Measurements from ENCODE around the gene PSENEN. TPM values are rescaled to one million over a fixed set of nuclear protein-coding genes. Genes with fewer than 3 reads are reported as not detected.

PSENEN gene
- total RNA-seq, 1 experiment from 2014 or later, result 65.0 TPM

DNA sequence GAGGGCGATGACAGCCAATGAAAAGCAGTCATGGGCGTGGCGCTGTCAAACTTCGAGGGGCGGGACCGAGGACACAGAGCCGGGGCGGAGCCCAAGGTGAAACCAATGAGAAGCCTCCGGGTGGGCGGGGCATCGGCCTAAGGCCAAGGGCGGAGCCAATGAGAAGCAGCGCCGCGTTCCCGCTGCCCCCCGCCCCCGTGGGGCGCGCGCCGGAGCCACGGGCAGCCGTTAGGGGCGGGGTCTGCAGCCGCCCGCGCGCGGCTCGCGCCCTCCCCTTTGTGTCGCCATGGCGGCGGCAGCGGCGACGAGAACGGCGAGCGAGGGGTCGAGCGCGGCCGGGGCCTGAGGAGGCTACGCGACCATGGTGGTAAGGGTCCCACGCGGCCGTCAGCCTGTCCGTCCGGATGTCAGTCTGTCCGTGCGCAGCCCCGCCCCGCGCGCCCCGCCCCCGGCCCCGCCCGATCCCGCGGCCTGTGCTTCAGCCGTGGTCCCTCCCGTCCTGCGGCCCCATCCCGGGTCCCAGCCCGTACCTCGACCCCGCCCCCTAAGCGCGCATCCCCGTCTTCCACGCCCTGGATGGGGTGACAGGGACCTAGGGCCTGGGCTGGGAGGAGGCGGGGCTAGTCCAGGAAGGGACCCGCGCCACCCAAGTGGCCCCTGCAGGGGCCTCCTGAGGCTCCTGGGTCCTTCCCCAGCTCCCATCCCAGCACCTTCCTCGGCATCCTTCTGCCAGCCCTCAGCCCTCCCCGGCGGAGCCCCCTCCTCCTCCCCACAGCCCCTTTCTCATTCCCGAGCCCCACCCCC, 30.0 kb downstream of the PSENEN start, which contains the start of gene ARHGAP33:
Gene ARHGAP33, plus strand, starts transcription at position 267 of the 804 bp plus-strand sequence. Its CDS starts 95 bp downstream, at position 362.
- intact Hi-C loops (cut with micrococcal nuclease), result loop anchor here (10.0 kb wide), 1 partner anchor 159 kb away; the partner anchor contains the start of gene LRFN3
- Mint-ChIP-seq H3K4me3 (ENCODE audit: unreplicated experiment) (peak within 1 kb of the TSS; percentile 79), H3K4me1 (ENCODE audit: insufficient read depth, unreplicated experiment) (peaks cover 17% of the 10 kb centered on the region), H3K27me3 (ENCODE audit: insufficient read depth, unreplicated experiment) (no peaks in the 10 kb centered on the region), H3K9me3 (ENCODE audit: unreplicated experiment) (no peaks in the 10 kb centered on the region), H3K27ac (ENCODE audit: low read depth, unreplicated experiment) (no peak within 1 kb of the TSS), H3K36me3 (ENCODE audit: insufficient read depth, unreplicated experiment) (peaks cover 6% of the 10 kb centered on the region)
- peak; percentile 99 for DNase-seq (ENCODE audit: unreplicated experiment)
- no TSS peak for BruUV-seq (replicated peaks)
- ChIA-PET POLR2A (interaction anchor here (1.0 to 1.5 kb wide), 2 partner anchors 27 kb away, joined by 4 to 7 read pairs; partner anchors contain the start of gene LIN37), CTCF (no interaction called here)
- TF ChIP-seq, protein P1, sequence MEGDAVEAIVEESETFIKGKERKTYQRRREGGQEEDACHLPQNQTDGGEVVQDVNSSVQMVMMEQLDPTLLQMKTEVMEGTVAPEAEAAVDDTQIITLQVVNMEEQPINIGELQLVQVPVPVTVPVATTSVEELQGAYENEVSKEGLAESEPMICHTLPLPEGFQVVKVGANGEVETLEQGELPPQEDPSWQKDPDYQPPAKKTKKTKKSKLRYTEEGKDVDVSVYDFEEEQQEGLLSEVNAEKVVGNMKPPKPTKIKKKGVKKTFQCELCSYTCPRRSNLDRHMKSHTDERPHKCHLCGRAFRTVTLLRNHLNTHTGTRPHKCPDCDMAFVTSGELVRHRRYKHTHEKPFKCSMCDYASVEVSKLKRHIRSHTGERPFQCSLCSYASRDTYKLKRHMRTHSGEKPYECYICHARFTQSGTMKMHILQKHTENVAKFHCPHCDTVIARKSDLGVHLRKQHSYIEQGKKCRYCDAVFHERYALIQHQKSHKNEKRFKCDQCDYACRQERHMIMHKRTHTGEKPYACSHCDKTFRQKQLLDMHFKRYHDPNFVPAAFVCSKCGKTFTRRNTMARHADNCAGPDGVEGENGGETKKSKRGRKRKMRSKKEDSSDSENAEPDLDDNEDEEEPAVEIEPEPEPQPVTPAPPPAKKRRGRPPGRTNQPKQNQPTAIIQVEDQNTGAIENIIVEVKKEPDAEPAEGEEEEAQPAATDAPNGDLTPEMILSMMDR (IDR thresholded peaks at IDR 0.05; ENCODE audit: unreplicated experiment), result no peak

DNA sequence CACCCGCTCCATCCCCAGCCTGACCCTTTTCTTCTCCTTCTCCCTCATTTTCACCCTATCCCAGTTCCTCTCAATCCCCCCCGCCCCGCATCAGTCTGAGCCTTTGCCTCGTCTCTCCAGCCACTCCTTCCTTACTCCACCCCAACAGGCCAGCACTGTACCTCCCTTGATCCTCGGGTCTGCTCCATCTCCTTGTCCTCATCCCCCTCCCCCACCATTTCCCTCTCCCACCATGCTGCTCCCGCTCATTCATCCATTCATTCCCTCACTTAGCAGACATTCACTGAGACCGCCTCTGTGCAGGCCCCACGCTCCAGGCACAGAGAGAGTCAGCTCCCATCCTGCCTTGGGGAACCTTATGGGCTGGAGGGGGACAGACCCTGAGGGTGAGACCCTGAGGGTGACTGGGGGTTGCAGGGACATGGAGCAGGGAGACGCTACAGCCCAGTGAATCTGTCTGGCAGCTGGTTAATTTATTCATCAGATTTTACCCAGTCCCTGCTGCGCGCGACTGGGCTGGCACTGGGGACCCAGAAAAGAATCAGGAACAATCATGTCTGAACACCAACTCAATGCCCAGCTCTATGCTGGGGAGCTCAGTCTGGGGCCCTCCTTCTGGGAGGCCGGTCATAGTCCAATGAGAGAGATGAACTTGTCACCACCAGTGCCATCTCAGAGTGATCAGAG, 30.8 kb downstream of the PSENEN start:
- intact Hi-C loops (cut with micrococcal nuclease), result loop anchor here (10.0 kb wide), 1 partner anchor 159 kb away; the partner anchor contains the start of gene LRFN3
- Mint-ChIP-seq H3K27me3 (ENCODE audit: insufficient read depth, unreplicated experiment) (no peaks in the 10 kb centered on the region), H3K36me3 (ENCODE audit: insufficient read depth, unreplicated experiment) (peaks cover 6% of the 10 kb centered on the region), H3K27ac (ENCODE audit: low read depth, unreplicated experiment) (no peak overlapping the region), H3K4me1 (ENCODE audit: insufficient read depth, unreplicated experiment) (peaks cover 17% of the 10 kb centered on the region), H3K9me3 (ENCODE audit: unreplicated experiment) (no peaks in the 10 kb centered on the region), H3K4me3 (ENCODE audit: unreplicated experiment) (peak overlapping the region; percentile 79)
- TF ChIP-seq, protein P1 (IDR thresholded peaks at IDR 0.05; ENCODE audit: unreplicated experiment), result no peak
- CTCF ChIA-PET, result no interaction called here
- POLR2A ChIA-PET, result interaction anchor here (1.0 kb wide), 1 partner anchor 28 kb away, joined by 4 read pairs; the partner anchor contains the start of gene LIN37
- DNase-seq (ENCODE audit: unreplicated experiment), result no peak
- no TSS peak for BruUV-seq (replicated peaks)

DNA sequence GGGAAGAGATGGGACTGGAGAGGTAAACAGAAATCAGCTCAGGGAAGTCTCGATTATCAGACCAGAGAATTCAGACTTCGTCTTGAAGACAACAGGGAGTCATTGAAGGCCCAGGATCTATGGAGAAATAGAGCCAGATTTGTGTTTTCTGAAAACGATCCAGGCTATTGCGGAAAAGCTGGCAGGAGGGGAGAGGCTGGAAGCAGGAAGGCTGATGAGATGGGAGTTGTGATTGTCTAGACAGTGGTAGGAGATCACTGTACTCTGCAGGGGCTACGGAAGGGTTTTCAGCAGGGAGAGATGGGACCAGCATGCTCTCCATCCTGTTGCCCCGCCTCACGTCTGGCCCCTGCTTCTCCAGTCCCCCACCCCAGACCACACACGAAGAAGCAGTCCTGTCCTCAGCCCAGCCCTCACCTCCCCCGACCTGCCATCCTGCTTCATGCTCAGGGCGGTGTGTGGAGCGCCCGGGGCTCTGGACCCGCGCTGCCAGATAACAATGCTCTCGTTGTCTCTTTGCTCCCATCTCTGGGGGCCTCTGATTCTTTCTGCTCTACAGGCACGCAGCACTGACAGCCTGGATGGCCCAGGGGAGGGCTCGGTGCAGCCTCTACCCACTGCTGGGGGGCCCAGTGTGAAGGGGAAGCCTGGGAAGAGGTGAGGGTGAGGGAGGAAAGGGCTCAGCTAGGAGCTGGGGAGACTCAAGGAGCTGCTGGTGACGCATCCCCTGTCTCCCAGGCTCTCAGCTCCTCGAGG, 31.8 kb downstream of the PSENEN start:
- BruUV-seq (replicated peaks), result no TSS peak

More for the DNA sequence above, 31.8 kb downstream of the PSENEN start:
- H3K27me3 Mint-ChIP-seq (ENCODE audit: insufficient read depth, unreplicated experiment), result no peaks in the 10 kb centered on the region
- H3K4me1 Mint-ChIP-seq (ENCODE audit: insufficient read depth, unreplicated experiment), result peaks cover 17% of the 10 kb centered on the region
- H3K4me3 Mint-ChIP-seq (ENCODE audit: unreplicated experiment), result no peak overlapping the region
- no peak overlapping the region for H3K27ac Mint-ChIP-seq (ENCODE audit: low read depth, unreplicated experiment)
- intact Hi-C loops (cut with micrococcal nuclease), result loop anchor here (10.0 kb wide), 1 partner anchor 158 kb away; the partner anchor contains the start of gene LRFN3
- no peaks in the 10 kb centered on the region for H3K9me3 Mint-ChIP-seq (ENCODE audit: unreplicated experiment)
- DNase-seq (ENCODE audit: unreplicated experiment), result no peak
- TF ChIP-seq, protein P1 (IDR thresholded peaks at IDR 0.05; ENCODE audit: unreplicated experiment), result no peak
- ChIA-PET POLR2A (no interaction called here), CTCF (no interaction called here)
- peaks cover 6% of the 10 kb centered on the region for H3K36me3 Mint-ChIP-seq (ENCODE audit: insufficient read depth, unreplicated experiment)
